NOMO-1 treated with DMSO at 0.1 percent for 48 hours (cell line): ENCODE results near the gene ROBO1.

Source experiments
- DNase-seq: peaks from one replicate; lab custom pipeline; 2025; ENCODE audit not compliant: unreplicated experiment; lab: John Stamatoyannopoulos, UW

ROBO1 gene

DNA sequence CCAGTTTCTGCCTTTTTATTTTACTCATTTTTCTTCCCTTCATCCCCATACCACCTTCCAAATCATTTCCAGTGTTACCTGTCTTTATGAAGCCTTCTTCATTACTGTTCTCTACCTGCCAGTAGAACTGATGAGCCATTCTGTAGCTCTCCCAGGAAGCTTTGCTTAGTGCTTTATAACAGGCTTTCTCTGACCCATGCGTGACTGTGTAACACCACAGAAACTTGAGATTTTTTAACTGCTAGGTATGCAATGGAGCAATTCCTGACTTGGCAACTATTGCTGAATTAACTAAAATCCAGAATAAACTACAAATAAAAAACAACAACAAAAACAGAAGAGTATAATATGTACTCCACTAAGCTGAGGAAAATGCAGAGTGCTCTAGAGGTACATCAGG is 289.2 kb downstream of the ROBO1 start:
- DNase-seq = no peak

DNA sequence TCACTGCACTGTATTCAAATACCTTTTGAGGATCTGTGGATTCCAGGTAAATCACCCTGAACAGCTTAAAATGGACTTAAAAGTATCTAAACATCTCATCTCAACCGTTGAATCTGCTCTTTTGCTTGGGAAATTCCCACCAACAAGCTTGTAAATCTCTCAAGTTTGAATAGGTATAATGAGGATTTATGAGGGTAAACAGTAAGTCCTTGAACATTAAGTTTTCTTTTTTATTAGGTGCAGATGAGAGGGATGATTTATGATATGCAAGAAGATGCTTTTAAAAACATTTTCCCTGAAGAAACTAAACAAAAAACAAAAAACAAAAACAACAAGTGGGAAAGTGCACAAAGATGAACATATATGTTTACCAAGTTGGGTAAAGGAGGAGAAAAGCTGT is 290.6 kb downstream of the ROBO1 start:
- DNase-seq = no peak

DNA sequence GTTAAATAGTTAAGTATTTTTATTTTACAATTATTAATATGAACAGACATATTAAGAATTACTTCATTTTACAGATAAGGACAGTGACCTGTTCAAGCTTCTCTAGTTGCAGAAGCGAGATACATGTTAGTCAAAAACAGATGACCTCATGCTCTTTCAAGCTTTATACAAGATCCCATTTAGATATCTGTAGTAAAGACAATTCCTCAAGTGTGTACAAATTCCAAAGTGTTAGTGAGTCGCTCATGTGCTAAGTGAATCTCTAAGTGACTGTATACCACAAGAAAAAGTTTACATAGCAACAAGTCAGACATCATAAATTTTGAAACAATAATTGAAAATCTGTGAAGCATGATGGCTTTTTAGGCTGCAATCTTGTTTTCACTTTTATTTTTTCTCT is 293.8 kb downstream of the ROBO1 start:
- no peak for DNase-seq

DNA sequence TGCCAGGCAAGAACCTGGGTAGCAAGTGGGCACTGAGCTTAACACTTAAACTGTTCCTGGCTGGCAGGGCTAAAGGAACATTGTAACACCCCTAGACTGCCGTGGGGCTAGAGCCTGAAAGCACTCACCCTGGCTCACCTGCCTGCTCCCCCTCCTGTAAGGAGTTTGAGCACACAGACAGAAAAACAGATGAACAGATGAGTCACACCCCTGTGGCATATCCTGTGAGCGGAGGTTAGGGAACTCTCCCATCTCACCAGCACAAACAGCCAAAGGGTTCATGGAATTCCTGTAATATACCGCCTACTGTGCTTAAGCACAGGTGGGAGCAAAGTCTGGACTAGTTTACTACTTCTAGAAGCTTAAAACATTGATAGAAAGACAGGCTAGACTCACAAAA is 300.1 kb downstream of the ROBO1 start:
- DNase-seq = no peak

- DNase-seq = no peak
Observed at GRCh38 chr3:79461129-79461792, 306.5 kb downstream of the ROBO1 start.

DNA sequence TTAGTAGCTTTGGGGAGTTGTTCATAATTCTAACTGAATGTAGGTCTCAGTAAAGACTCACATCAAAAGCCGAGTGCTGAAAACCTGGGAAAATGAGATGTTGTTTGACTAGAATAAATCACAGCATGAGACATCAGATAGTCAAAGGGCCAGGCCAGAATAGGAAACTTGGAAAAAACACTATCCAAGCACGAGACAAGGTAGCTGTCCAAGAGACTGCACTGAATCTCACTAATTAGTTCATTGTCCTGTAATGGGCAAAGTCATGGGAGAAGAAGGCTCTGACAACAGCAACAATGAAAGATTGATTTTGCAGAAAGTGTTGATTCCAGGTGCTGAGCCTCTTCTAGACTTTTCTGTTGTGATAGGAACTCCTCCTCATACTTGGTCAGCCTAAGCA is 314.2 kb downstream of the ROBO1 start:
- no peak for DNase-seq

GRCh38 chr3:79436387-79436786 is 331.4 kb downstream of the ROBO1 start:
- no peak for DNase-seq

DNA sequence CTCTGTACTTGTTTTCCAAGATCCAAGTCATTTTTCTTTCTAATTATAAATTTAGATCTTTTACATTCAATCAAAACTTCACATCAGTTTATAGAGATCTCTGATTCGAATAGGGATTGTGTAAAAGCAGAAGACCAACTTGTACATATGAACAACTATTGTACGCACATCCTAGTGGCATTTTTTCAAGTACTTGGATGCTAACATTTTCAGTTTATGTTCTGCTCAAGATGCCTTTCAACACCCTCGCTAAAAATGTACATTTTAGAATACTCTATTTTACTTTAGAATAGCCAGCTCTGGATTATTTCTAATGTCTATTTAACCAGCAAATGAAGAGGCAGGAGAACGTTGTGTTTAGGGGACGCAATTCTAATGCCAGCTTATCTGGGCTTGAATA is 340.7 kb downstream of the ROBO1 start:
- no peak for DNase-seq

- DNase-seq = no peak
Observed at GRCh38 chr3:79424811-79425210, 343.0 kb downstream of the ROBO1 start.

- DNase-seq = no peak
Observed at GRCh38 chr3:79423417-79423816, 344.4 kb downstream of the ROBO1 start.

DNA sequence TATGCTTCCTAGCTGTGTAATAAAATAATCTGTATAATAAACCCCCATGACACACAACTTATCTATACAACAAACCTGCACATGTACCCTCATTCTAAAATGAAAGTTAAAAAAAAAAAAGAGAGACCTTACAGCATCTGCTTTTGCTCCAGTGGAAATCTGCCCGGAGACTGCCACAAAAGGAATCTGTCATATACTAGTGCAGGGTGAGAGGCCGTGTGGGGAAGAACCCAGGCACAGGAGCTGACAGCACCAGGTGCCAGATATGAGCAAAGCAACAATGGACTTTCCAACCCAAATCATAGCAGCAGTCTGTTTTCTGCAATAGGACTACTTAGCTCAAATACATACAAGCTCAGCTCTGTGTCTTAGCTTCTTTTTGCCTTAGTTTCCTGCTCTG is 346.5 kb downstream of the ROBO1 start:
- DNase-seq = no peak

GRCh38 chr3:79418855-79419621 is 348.8 kb downstream of the ROBO1 start:
- DNase-seq = no peak

DNA sequence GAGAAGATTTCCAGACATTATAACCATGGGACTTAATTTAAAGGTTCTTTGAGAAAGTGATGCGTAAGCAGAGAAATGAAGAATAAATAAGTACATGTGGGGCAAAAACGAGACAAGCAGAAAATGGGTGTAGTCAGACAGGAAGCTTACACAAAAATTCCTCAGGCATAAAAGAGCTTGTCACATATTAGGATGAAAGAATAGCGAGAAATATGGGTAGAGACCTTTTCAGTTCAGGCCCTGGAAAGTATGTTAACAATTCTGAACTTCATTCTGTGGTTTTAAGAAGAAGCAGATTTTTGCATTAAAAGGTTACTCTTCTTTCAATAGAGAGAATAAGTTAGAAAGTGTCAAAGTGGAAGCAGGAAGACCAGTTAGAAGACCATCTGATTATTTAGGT is 352.4 kb downstream of the ROBO1 start:
- DNase-seq = no peak

- no peak for DNase-seq
Observed at GRCh38 chr3:79414806-79415205, 353.0 kb downstream of the ROBO1 start.

- no peak for DNase-seq
Observed at GRCh38 chr3:79414035-79414434, 353.8 kb downstream of the ROBO1 start.

DNA sequence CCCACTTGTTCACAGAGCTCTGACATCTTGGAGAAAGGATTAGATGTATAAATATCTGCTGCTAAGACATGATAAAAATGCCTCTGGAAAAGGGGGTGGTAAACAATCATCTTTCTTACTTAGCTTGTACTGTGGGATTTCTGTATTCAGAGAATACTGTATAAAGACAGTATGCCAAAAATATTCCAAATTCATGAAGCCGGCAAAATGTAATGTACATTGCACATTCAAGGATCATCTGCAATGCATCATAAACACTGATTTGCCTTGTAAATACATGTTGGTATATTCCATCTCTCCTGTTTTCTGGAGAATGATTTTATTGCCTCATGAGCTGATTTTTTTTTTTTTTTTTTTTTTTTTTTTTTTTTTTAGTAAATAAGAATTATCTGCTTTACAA is 355.3 kb downstream of the ROBO1 start:
- DNase-seq = no peak

GRCh38 chr3:79410617-79411016 is 357.2 kb downstream of the ROBO1 start:
- no peak for DNase-seq

GRCh38 chr3:79410136-79410535 is 357.7 kb downstream of the ROBO1 start:
- DNase-seq = no peak

DNA sequence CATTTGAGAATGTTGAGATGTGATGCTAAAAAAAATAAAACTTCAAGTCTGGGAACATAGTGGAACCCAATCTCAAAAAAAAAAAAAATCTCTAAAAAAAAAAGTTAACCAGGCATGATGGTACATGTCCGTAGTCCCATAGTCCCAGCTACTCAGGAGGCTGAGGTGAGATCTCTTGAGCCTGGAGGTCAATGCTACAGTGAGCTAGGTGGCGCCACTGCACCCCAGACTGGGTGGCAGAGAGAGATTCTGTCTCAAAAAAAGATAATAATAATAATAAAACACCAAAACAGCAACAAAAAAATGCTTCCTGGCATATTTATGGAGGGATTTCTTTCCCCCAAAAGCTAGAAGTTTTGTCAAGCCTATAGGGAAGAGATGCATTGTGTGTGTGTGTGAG is 361.6 kb downstream of the ROBO1 start:
- no peak for DNase-seq

GRCh38 chr3:79405183-79405582 is 362.6 kb downstream of the ROBO1 start:
- no peak for DNase-seq

- no peak for DNase-seq
Observed at GRCh38 chr3:79396595-79396994, 371.2 kb downstream of the ROBO1 start.

DNA sequence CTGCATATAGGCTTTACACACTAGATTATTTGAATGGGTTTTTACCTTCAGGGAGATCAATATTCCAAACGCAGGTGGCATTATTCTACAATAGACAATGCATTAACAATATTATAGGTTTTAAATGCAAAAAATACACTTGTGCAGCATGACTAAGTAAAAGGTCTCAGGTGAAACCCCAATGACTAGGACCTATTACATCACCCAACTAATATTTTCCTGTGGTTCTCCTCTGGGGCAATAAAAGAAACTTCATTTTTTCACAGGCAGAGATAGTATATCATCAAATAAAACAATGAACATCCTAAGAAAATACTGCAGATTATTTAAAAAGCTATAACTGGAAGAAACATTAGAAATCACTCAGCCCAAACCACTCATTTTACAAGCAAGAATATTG is 375.3 kb downstream of the ROBO1 start:
- DNase-seq = no peak

DNA sequence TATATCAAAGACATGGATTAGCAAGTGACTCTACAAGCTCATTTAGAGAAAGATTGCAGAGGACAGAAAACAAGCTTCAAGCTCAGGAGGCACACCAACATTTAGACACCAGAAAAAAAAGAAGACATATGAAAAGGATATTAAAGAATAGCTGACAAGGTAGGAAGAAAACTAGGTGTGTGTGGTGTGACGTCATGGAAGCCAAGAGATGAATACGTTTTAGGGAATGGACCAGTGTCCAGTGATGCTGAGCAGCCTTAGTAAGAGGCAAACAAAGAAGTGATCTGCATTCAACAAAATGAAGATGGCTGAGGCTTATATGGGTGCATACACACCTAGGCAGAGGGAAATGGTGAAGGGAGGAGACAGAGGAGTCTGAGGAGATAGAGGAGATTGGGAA is 377.4 kb downstream of the ROBO1 start:
- no peak for DNase-seq
